Measurements from ENCODE around the gene FBN1.

The FBN1 gene

DNA sequence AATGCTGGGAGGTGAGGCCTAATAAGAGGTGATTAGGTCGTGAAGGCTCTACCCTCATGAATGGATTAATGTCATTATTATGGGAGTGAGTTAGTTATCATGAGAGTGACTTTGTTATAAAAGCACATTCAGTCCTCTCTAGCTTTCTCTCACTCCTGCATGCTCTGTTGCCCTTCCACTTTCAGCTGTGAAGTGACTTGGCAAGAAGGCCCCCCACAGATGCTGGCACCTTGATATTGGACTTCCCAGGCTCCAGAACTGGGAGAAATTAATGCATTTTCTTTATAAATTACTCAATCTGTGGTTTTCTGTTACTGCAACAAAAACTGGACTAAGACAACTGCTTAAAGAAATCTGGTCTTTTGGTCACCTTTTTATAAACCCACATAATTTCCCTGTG is 144.3 kb downstream of the FBN1 start:
- no peak for DNase-seq

DNA sequence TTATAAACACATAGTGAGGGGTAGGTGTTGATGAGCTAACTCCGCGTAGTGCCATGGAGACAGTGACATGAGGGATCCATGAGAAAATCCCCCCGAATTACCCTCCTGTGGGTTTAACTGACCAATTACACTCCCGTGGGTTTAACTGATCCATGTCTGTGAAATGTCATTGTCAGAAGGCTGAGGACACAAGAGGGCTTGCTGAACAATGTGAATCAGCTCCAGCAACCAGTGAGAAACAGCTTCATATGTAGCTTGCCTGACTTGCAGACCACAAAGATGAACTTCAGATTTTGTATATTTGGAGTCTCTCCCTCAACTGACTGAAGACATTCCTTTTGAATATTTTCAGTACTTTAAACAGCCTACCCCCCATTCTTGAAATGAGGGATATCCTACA is 144.9 kb downstream of the FBN1 start:
- DNase-seq: no peak

DNA sequence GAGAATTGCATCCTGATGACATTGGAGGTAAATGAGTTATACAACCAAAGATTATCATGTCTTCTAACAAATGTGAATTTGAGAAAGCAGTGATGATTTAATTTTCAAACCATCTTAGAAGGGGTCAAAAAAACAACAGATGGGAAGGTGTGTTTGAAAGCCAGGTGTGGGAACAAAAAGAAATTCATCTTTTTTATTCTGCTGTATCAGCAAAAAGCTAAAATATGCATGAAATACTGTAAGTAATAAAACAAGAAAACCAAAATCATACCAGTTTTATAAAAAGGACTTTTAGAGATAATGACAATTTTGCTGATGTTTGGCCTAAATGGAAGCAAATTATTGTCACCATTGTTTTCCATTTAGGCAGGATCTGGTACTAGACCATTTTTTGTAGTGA is 145.5 kb downstream of the FBN1 start:
- DNase-seq: no peak

- no peak for DNase-seq
These were observed 146.7 kb downstream of the FBN1 start for GRCh38 chr15:48498828-48499227.

DNA sequence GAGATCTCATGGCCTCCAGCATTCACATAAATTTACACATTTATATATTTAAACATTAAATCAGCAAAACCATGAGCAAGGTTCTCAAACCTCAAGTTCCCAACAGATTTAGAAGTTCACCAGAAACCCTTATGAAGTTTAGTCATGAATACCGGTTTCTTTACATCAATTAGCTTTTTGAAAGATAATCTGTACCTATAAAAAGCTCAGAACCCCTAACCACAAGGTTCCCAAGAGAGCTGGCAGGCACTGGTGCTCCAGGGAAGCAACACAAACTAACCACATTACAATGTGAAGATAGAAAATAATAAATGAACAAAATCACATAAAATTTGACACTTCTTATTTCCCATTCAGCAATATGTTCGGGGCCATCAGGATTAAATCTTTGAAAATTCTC is 150.9 kb downstream of the FBN1 start:
- DNase-seq: no peak

DNA sequence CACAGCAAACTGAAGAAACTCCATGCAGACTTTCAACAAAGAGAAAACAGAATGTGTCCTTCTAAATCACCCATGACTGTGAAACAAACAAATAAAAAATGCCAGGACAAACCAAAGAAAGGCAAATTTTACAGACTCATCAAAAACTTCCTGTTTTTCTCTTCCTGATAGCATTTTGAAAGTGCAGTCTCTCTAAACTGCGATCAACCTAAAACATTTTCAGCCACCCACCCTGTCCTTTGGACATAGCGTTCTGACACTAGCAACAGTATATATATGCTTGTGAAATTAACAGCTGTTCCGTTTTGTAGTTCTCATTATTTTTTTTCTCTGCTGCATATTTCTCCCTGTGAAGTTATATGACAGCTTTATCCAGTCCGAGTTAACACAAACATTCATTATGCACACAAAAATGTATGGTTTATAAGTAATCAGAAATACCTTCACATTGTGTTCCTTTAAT is 151.7 kb downstream of the FBN1 start:
- DNase-seq: no peak

- DNase-seq: no peak
These were observed 152.3 kb downstream of the FBN1 start for GRCh38 chr15:48493084-48493762.

DNA sequence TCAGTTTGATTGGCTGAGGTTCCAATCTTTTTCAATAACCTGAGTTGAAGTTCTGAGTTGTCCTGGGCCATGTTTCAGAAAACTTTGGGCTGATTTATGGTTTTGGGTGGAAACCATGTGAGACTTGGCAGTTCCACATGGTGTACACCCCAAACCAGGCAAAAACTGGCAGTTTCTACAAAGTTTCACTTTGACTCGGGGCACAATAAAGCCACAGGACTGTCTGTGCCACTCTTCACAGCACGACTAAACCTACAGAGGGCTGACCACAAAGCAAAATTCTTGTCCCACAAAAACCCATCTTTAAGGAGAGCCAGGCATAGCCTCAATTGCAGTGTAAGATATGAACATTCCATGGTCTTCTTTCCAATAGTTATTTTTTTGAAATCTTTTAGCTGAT is 159.3 kb downstream of the FBN1 start:
- DNase-seq: no peak

GRCh38 chr15:48481802-48482201 is 163.7 kb downstream of the FBN1 start:
- DNase-seq: no peak

DNA sequence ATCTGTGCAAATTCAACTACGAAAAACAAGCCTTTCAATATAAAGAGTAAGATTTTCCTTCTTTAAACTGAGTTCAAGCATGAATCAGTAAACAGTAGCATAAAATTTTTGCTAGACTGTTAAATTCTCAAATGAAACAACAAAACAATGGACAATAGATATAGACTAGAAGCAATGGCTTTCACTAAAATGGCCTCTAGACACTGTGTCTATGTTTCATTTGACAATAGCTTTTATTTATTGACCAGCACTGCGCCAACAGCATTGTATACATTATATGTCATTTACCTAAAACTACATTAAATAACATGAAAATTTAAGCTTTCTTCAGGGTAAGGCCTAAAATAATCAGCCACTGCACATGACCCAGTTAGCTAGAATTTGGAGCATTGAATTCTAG is 165.8 kb downstream of the FBN1 start:
- DNase-seq: no peak

- no peak for DNase-seq
These were observed 166.9 kb downstream of the FBN1 start for GRCh38 chr15:48478581-48478980.

- DNase-seq: no peak
These were observed 167.6 kb downstream of the FBN1 start for GRCh38 chr15:48477795-48478360.

- DNase-seq: no peak
These were observed 169.7 kb downstream of the FBN1 start for GRCh38 chr15:48475600-48476395.

DNA sequence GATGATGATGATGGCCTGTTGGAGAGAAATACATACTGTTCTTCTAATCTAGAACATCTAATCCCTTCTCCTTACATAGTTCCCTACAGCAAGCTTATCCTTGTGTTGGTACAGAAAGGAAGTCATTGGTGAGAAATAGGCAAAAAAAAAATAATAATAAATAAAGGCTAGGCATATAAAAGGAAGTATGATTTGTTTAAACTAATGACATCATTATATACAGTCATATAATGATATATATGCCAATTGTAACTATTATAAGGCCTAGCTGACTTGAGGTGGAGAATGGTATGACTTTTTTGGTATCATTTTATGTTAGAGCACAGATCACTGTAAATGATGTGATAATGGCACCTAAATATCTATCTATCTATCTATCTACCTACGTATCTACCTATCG is 171.8 kb downstream of the FBN1 start:
- no peak for DNase-seq

GRCh38 chr15:48472756-48473155 is 172.8 kb downstream of the FBN1 start:
- no peak for DNase-seq

- DNase-seq: no peak
These were observed 174.4 kb downstream of the FBN1 start for GRCh38 chr15:48471073-48471472.

DNA sequence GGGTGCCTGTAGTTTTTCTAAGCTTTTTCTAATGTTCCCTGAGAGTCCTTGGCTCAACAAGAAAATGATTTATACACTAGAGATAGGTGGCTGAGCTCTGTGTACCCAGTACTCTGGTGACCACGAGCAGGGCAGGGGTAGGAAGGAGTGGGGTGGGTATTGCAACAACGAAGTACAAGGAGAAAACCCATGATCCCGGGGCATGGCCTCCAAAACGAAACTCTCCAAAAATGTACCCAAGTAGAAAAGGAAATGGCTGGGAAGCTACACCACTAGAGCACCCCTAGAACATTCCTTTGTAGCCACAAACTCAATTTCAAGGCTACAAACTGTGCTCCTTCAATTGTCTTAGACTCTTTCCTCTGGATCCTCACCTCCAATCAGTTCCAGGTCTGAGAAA is 175.4 kb downstream of the FBN1 start:
- DNase-seq: no peak

DNA sequence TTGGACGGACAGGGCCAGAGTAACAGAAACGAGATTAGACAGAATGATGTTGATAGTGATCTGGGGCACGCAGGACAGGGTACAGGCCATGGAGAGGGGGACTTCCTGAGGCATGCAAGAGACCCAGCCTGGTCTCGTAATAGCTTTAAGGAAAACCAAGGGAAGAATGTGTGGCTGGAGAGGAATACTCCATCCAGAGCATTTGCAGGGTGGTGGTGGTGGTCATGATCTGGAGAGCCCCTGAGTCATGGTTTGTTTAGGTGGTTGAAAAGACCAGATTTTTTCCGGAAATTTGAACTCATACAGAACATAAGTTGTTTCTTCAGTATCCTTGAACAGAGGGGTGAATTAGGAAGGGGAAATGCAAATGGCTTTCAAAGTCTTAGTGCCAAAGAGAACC is 175.8 kb downstream of the FBN1 start:
- no peak for DNase-seq

GRCh38 chr15:48469271-48469670 is 176.2 kb downstream of the FBN1 start:
- DNase-seq: no peak

GRCh38 chr15:48467801-48468200 is 177.7 kb downstream of the FBN1 start:
- DNase-seq: no peak

DNA sequence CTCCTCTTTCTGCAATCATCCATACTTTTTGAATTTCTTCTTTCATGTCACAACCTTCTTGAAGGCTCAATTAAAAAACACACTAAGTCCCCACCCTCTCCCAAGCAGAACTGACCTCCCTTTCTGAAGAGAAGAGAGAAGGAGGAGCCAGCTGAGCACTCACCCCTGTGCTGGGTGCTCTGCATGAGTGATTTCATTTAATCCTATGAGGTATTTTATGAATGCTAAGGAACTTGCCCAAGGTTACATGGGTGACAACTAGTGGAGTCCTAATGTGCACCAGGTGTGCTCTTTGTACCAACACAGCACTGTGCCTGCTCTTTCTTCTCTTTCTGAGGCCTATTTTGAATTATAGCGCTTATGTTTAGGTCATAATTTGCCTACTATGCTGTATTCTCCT is 178.7 kb downstream of the FBN1 start:
- no peak for DNase-seq

GRCh38 chr15:48466079-48466478 is 179.4 kb downstream of the FBN1 start:
- DNase-seq: no peak

- no peak for DNase-seq
These were observed 180.1 kb downstream of the FBN1 start for GRCh38 chr15:48465410-48465809.

GRCh38 chr15:48463366-48463880 is 182.1 kb downstream of the FBN1 start:
- DNase-seq: no peak

Data from NCI-H1048 (cell line).